ENCODE measurements around the gene LMOD1. TPM values are rescaled to one million over a fixed set of nuclear protein-coding genes. Genes with fewer than 3 reads are reported as not detected.

Gene LMOD1
- total RNA-seq, 1 donor from 2014 or later = 0.26 TPM

GRCh38 chr1:201984446-201984845 is 38.1 kb upstream of the LMOD1 start:
- no peak for FAIRE-seq

DNA sequence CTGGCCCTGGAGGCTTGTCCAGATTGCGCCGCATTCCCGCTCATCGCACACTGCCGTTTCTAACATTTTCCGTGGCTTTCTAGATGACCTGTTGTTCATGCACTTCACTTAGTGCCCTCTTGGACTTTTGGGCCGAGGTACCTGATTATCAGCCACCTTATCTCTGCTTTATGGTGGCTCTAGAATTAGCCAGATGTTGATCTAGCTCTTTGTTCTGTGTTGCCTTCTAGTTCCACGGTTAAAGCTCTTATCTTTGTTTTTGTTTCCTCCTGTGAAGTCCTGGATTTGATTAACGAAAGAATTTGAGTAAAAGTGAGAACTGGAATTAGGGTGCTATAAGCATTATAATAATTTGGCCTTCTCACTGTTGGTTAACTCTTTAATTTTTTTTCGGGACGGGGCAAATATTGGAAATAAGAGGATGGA is 37.0 kb upstream of the LMOD1 start:
- peak overlapping the region; percentile 83 for H3K4me3 ChIP-seq (ENCODE audit: low read depth, low read length)
- peaks cover 1% of the 10 kb centered on the region for H3K36me3 ChIP-seq (ENCODE audit: control insufficient read depth, insufficient read depth, low read length)
- DNase-seq (ENCODE audit: low read depth) = no peak
- FAIRE-seq = no peak
- no peaks in the 10 kb centered on the region for H3K27me3 ChIP-seq (ENCODE audit: control insufficient read depth, insufficient read depth, low read length)
- TF ChIP-seq, protein P1, sequence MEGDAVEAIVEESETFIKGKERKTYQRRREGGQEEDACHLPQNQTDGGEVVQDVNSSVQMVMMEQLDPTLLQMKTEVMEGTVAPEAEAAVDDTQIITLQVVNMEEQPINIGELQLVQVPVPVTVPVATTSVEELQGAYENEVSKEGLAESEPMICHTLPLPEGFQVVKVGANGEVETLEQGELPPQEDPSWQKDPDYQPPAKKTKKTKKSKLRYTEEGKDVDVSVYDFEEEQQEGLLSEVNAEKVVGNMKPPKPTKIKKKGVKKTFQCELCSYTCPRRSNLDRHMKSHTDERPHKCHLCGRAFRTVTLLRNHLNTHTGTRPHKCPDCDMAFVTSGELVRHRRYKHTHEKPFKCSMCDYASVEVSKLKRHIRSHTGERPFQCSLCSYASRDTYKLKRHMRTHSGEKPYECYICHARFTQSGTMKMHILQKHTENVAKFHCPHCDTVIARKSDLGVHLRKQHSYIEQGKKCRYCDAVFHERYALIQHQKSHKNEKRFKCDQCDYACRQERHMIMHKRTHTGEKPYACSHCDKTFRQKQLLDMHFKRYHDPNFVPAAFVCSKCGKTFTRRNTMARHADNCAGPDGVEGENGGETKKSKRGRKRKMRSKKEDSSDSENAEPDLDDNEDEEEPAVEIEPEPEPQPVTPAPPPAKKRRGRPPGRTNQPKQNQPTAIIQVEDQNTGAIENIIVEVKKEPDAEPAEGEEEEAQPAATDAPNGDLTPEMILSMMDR (IDR thresholded peaks at IDR 0.05; ENCODE audit: insufficient read depth, low read length, severe bottlenecking) = no peak

More at GRCh38 chr1:201984446-201984845, 38.1 kb upstream of the LMOD1 start:
- TF ChIP-seq, protein P1 (IDR thresholded peaks at IDR 0.05; ENCODE audit: insufficient read depth, low read length, severe bottlenecking) = no peak
- Histone ChIP-seq H3K4me3 (ENCODE audit: low read depth, low read length) (no peak overlapping the region), H3K36me3 (ENCODE audit: control insufficient read depth, insufficient read depth, low read length) (peaks cover 3% of the 10 kb centered on the region), H3K27me3 (ENCODE audit: control insufficient read depth, insufficient read depth, low read length) (no peaks in the 10 kb centered on the region)
- DNase-seq (ENCODE audit: low read depth) = no peak

DNA sequence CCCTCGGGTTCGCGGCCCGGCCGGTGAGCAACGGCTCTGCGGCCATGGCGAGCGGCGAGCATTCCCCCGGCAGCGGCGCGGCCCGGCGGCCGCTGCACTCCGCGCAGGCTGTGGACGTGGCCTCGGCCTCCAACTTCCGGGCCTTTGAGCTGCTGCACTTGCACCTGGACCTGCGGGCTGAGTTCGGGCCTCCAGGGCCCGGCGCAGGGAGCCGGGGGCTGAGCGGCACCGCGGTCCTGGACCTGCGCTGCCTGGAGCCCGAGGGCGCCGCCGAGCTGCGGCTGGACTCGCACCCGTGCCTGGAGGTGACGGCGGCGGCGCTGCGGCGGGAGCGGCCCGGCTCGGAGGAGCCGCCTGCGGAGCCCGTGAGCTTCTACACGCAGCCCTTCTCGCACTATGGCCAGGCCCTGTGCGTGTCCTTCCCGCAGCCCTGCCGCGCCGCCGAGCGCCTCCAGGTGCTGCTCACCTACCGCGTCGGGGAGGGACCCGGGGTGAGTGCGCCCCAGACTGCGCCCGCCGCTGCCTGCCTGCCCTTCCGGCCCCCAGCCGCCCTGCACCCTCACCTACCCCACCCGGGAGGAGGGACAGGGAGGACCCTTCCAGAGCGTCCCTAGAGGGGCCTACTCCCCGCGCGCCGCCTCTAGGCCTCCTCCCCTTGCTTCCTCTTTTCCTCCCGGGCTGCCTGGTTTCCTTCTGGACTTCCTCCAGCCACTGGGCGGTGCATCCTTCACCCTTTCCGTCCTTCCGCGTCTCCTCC is 36.5 kb upstream of the LMOD1 start, which contains the start of gene RNPEP:
Gene RNPEP, plus strand, starts transcription at position 26 of the 757 bp plus-strand sequence. Its CDS starts 19 bp downstream, at position 45.
- Histone ChIP-seq H3K27me3 (ENCODE audit: control insufficient read depth, insufficient read depth, low read length) (no peaks in the 10 kb centered on the region), H3K36me3 (ENCODE audit: control insufficient read depth, insufficient read depth, low read length) (peaks cover 1% of the 10 kb centered on the region), H3K4me3 (ENCODE audit: low read depth, low read length) (peak within 1 kb of the TSS; percentile 83)
- TF ChIP-seq, protein P1 (IDR thresholded peaks at IDR 0.05; ENCODE audit: insufficient read depth, low read length, severe bottlenecking) = peak; percentile 30
- DNase-seq (ENCODE audit: low read depth) (peak; percentile 38), FAIRE-seq (no peak)

DNA sequence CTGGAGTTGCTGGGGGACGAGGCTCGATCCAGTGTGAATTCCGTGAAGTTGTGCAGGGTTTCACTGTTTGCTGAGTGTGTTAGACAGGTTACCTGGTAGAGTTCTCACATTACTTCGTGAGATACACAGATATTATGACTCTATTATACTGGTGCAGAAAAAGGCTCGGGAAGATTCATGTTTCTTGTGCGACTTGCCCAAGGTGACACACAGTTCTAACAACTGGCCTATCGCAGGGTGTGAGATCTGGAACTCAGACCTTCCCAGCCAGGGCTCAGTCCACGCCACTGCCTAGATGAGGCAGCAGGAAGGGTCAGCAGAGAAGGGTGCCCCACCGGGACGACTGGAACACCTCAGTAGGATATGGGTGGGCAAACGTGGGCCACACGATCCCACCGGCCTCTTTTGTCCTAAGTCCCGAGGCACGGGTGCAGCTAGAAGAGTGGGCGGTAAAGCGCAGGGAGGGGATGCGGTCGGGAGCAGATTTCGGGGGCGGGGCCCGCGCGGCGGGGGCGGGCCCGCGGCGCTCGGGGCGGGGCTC is 35.8 kb upstream of the LMOD1 start:
- Histone ChIP-seq H3K36me3 (ENCODE audit: control insufficient read depth, insufficient read depth, low read length) (peaks cover 1% of the 10 kb centered on the region), H3K4me3 (ENCODE audit: low read depth, low read length) (peak overlapping the region; percentile 83), H3K27me3 (ENCODE audit: control insufficient read depth, insufficient read depth, low read length) (no peaks in the 10 kb centered on the region)
- DNase-seq (ENCODE audit: low read depth) (peak; percentile 33), FAIRE-seq (no peak)
- TF ChIP-seq, protein P1 (IDR thresholded peaks at IDR 0.05; ENCODE audit: insufficient read depth, low read length, severe bottlenecking) = no peak

- H3K4me3 ChIP-seq (ENCODE audit: low read depth, low read length) = no peak overlapping the region
- TF ChIP-seq, protein P1 (IDR thresholded peaks at IDR 0.05; ENCODE audit: insufficient read depth, low read length, severe bottlenecking) = no peak
- peaks cover 5% of the 10 kb centered on the region for H3K36me3 ChIP-seq (ENCODE audit: control insufficient read depth, insufficient read depth, low read length)
- FAIRE-seq (no peak), DNase-seq (ENCODE audit: low read depth) (peak; percentile 7)
- no peaks in the 10 kb centered on the region for H3K27me3 ChIP-seq (ENCODE audit: control insufficient read depth, insufficient read depth, low read length)
These were observed 24.2 kb upstream of the LMOD1 start for GRCh38 chr1:201970334-201971159.
